ENCODE data around the gene P2RX7. TPM values are rescaled to one million over a fixed set of nuclear protein-coding genes. Genes with fewer than 3 reads are reported as not detected.
A peak's percentile ranks its signal among the peaks of the same experiment; 100 is the strongest.
"Not testable (repeated sequence)": the region's sequence is repeated elsewhere in the genome, so short reads cannot be mapped to it uniquely, and the experiment has no call there.

The P2RX7 gene
- total RNA-seq, 1 experiment from 2014 or later = 3.8 TPM

GRCh38 chr12:121203482-121203881 lies 70.8 kb downstream of the P2RX7 start:
- DNase-seq (ENCODE audit: low spot score) = no peak

DNA sequence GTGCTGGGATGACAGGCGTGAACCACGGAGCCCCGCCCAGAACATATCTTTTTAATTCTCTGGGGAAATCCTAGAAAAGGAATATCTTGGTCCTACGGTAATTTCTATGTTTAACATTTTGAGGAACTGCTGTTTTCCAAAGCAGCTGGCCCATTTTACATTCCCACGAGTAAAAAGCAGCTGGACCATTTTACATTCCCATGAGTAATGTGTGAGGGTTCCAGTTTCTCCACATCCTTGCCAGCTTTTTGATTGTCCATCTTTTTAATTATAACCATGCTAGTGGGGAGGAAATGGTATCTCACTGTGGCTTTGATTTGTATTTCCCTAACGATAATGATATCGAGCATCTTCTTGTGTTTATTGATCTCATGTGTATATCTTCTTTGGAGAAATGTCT lies 72.8 kb downstream of the P2RX7 start:
- DNase-seq (ENCODE audit: low spot score) = no peak

- DNase-seq (ENCODE audit: low spot score) = not testable (repeated sequence)
Observed at GRCh38 chr12:121208571-121208970, 75.9 kb downstream of the P2RX7 start.

DNA sequence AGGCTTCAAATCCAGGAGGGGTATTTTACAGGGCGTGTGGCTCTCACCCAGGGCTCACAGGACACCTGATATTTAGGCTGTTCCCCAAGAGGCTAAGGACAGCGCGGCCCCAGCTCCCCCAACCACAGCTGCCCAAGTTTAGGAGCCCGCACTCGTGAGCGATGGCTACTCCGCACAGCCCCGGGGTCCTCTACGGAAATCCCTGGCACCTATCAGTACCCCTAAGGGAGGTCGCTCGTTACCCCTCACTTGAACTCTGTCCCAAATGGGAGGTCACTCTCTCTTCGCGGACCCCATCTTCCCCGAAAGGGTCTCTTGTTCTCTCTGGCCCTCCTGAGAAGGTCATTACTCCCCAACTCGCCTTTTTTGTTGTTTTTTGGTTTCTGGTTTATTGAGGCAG lies 76.5 kb downstream of the P2RX7 start:
- DNase-seq (ENCODE audit: low spot score) = no peak

DNA sequence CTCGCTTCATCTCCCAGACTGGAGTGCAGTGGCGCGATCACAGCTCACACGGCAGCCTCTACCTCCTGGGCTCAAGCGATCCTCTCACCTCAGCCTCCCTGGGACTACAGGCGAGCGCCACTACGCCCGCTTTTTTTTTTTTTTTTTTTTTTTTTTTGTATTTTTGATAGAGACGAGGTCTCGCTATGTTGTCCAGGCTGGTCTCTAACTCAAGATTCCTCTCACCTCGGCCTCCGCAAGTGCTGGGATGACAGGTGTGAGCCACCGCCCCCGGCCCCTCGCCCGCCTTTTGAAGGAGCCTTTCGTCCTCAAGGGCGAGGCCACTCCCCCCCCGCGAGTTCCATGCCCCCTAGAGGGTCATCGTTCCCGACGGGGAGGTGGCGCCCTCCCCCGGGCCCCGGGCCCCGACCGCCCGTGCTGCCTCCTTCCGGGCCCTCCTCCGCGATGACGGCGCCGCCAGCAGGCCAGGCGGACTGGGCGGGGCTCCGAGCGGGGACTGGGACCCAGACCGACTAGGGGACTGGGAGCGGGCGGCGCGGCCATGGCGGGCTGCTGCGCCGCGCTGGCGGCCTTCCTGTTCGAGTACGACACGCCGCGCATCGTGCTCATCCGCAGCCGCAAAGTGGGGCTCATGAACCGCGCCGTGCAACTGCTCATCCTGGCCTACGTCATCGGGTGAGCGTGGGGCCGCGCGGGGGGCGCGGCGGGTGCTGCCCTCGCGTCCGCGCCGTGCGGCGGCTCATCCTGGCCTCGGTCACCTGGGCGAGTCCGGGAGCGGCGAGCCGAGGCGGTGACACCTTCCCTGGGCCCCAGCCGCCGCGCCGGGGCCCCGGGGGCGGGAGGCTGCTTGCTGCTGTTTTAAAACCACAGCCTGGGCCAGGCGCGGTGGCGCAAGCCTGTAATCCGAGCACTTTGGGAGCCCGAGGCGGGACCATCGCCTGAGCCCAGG lies 77.2 kb downstream of the P2RX7 start, which contains the start of gene P2RX4:
P2RX4 (plus strand) TSS at position 506 of the 949 bp plus-strand sequence; CDS start at position 542, 36 bp downstream.
- DNase-seq (ENCODE audit: low spot score) = peak; percentile 52

GRCh38 chr12:121212875-121213274 lies 80.2 kb downstream of the P2RX7 start:
- DNase-seq (ENCODE audit: low spot score) = no peak

- peak; percentile 58 for DNase-seq (ENCODE audit: low spot score)
Observed at GRCh38 chr12:121214166-121214777, 81.6 kb downstream of the P2RX7 start.

DNA sequence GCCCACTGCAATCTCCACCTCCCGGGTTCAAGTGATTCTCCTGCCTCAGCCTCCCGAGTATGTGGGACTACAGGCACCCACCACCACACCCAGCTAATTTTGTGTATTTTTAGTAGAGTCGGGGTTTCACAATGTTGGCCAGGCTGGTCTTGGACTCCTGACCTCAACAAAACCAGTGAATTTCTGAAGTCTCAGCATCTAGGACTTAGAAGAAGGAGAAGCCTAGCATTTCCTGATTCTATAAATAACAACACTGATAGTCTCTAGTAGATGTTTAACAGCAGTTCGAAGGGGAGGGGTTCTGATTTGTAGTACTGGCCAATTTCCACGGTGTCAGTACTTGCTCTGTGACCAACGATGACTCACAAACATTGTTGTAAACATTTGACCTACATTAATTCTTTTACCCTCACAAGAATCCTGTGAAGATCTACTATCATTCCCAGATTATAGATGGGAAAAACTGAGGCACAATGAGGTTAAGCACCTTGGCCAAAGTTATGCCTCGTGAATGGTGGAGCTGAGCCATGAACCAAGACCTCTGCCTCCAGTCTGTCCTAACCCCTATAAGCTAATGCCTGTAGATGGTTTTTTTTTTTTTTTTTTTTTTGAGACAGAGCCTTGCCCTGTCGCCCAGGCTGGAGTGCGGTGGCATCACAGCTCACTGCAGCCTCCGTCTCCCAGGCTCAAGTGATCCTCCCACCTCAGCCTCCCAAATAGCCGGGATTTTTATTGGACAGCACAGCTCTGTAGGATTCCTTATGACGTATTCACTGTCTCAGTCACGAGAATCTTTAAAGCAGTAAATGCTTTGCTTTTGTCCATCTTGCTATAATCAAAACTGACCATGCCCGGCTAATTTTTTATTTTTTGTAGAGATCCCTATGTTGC lies 82.4 kb downstream of the P2RX7 start:
- peak; percentile 97 for DNase-seq (ENCODE audit: low spot score)

DNA sequence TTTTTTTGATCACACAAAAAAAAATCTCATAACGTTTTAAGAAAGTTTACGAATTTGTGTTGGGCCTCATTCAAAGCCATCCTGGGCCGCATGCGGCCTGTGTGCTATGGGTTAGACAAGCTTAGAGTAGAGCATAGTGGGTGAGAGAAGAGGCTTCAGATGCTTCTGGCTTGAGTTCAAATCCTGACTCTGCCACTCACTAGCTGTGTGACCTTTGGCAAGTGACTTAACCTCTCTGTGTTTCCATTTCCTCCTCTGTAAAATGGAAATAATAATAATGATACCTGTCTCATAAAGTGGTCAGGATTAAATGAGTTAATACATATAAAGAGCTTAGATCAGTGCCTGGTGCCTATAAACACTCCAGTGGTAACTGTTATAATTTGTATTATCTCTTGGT lies 83.4 kb downstream of the P2RX7 start:
- no peak for DNase-seq (ENCODE audit: low spot score)

GRCh38 chr12:121217063-121217462 lies 84.4 kb downstream of the P2RX7 start:
- DNase-seq (ENCODE audit: low spot score) = peak; percentile 28

DNA sequence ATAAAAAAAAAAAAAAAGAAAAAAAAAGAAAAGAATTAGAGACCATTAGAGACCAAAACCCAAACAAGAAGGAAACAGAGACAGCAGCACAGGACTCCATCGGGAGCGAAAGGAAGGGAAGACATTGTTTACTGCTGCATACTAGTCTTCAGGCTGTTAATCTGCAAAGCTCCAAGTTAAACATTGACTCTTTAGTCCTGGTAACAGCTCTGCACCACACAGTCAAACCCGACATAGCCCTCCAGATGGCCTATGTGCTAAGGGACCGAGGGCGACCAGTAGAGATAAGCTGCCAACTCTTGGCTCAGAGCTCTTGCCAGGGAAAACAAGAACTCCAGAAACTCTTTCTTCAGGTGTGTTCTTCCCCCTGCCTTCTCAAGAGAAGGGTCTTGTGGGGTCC lies 85.1 kb downstream of the P2RX7 start:
- DNase-seq (ENCODE audit: low spot score) = no peak

- no peak for DNase-seq (ENCODE audit: low spot score)
Observed at GRCh38 chr12:121218588-121219352, 86.1 kb downstream of the P2RX7 start.

DNA sequence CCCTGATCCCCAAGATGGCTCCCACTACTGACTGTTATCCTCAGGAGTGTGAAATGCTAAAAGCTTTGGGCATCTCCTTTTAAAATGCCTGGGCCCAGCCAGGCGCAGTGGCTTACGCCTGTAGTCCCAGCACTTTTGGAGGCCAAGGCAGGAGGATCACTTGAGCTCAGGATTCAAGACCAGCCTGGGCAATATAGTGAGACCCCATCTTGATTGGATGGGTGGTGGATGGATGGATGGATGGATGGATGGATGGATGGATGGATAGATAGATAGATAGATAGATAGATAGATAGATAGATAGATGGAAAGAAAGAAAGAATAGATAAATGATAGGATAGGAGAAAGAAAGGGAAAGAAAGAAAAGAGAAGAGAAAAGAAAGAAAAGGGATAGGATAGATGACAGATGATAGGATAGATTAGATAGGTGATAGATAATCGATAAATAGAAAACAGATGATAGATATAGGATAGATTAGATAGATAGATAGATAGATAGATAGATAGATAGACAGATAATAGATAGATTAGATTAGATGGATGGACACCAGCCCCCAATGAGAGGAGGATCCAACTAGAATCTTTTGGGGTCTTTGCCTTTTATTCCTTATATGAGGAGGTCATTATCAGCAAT lies 86.8 kb downstream of the P2RX7 start:
- DNase-seq (ENCODE audit: low spot score) = no peak

DNA sequence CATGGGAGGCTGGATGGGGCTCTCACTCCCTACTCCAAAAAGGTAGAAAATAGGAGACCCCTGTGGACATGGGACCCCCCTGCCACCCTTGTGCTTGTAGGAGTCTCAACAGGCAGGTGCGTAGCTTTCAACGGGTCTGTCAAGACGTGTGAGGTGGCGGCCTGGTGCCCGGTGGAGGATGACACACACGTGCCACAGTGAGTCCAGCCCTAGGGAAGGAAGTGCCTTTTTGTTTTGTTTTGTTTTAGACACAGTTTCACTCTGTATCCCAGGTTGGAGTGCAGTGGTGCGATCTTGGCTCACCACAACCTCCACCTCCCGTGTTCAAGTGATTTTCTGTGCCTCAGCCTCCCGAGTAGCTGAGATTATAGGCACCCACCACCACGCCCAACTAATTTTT lies 90.2 kb downstream of the P2RX7 start:
- no peak for DNase-seq (ENCODE audit: low spot score)

GRCh38 chr12:121223292-121224285 lies 90.9 kb downstream of the P2RX7 start:
- DNase-seq (ENCODE audit: low spot score) = no peak

DNA sequence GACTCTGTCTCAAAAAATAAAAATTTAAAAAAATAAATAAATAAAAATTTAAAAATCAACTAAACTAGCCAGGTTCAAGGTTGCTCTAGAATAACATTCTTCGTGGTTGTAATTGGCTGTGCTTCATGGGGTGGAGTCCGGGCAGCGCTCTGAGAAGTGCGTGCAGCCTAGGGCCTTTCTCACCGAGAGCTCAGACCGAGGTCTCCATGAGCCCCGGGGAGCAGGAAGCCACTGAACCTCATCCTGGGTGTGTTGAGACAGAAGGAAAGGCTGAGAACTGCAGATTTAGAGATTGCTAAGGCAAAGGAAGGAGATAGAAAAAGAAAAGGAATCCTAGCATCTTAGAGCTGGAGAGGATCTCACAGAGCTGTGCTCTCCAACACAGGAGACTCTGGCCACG lies 91.9 kb downstream of the P2RX7 start:
- DNase-seq (ENCODE audit: low spot score) = no peak

DNA sequence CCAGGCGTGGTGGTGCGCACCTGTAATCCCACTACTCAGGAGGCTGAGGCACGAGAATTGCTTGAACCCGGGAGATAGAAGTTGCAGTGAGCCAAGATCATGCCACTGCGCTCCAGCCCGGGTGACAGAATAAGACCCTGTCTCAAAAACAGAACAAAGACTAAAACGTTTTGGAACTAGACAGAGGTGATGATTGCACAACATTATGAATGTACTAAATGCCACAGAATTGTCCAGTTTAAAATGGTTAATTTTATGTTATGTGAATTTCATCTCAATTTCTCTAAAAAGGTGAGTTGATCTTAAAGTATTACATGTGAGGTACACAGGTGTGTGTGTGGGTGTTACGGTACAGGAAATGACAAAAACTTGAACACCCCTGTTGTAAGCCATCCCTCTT lies 93.7 kb downstream of the P2RX7 start:
- no peak for DNase-seq (ENCODE audit: low spot score)

DNA sequence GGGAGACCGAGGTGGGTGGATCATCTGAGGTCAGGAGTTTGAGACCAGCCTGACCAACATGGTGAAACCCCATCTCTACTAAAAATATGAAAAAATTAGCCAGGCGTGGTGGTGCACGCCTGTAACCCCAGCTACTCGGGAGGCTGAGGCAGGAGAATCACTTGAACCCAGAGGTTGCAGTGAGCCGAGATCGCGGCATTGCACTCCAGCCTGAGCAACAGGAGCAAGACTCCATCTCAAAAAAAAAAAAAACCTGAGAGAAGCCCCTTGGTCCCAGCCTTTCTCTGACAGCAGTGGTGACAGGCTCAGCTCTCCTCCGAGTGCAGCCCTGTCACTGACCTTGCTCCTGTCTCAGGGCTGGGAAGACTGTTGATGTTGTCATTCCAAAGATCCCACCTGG lies 94.2 kb downstream of the P2RX7 start:
- DNase-seq (ENCODE audit: low spot score) = not testable (repeated sequence)

DNA sequence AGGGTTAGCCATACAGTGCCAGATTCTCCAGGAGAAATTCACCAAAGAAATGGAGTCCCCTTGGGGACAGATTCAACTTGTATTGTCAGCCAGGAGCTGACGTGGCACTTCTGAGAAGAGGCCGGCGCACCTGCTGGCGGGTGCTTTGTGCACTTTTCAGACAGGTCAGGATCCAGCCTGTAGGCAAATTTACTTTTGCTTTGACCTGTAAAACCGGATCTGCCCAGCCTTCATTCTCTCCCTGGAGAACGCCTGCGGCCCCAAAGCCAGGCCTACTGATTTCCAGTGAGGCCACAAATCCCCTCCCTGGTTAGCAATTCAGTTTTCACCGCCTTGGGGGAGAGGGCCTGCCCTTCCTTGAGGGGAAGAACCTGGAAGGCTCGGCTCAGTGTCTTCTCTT lies 94.6 kb downstream of the P2RX7 start:
- DNase-seq (ENCODE audit: low spot score) = no peak
